OCI-LY7 (cell line): ENCODE results near the gene GNB5. TPM values are rescaled to one million over a fixed set of nuclear protein-coding genes. Genes with fewer than 3 reads are reported as not detected.

ENCODE experiments used
- BruUV-seq: library from RNA; stranded (reverse); fragments of 400-500 nt; replicated peaks from 2 replicates; lab custom pipeline; 2021; lab: Mats Ljungman, UMichigan
- CTCF ChIA-PET: fragments of 300-600 bp; sonication (Branson Sonifier 250); formaldehyde crosslinking; loops from one replicate; lab custom pipeline; 2022; ENCODE audit warnings: antibody characterized with exemption; ENCODE audit not compliant: unreplicated experiment; lab: Charles Lee
- POLR2A ChIA-PET: fragments of 300-600 bp; sonication (Branson Sonifier 250); formaldehyde crosslinking; loops from one replicate; lab custom pipeline; 2022; ENCODE audit warnings: antibody characterized with exemption; lab: Charles Lee
- DNase-seq: peaks from one replicate; pipeline ENCODE4 v3.0.0-alpha.2; 2015; ENCODE audit warnings: low spot score
- H2AFZ ChIP-seq: fragments of 200-600 bp; sonication (generic), shearing (Covaris generic); 2 replicates; pipeline ENCODE4 v1.6.1; 2014; ENCODE audit warnings: mild to moderate bottlenecking, antibody characterized with exemption, low read length, moderate library complexity
- H3K27ac ChIP-seq: fragments of 200-600 bp; sonication (generic); 2 replicates; pipeline ENCODE4 v1.5.1; 2014; ENCODE audit warnings: mixed run types, low read depth, mild to moderate bottlenecking, moderate library complexity, low read length, inconsistent platforms; ENCODE audit not compliant: poor library complexity, severe bottlenecking
- H3K36me3 ChIP-seq: fragments of 200-600 bp; sonication (generic); 2 replicates; pipeline ENCODE4 v1.6.1; 2014; ENCODE audit warnings: mild to moderate bottlenecking, antibody characterized with exemption, low read length, moderate library complexity, mixed read lengths; ENCODE audit not compliant: insufficient read depth
- H3K4me1 ChIP-seq: fragments of 200-600 bp; sonication (generic); 2 replicates; pipeline ENCODE4 v1.5.1; 2014; ENCODE audit warnings: mild to moderate bottlenecking, low read length; ENCODE audit not compliant: insufficient read depth, poor library complexity, severe bottlenecking
- H3K4me2 ChIP-seq: fragments of 200-600 bp; sonication (generic); 2 replicates; pipeline ENCODE4 v1.6.1; 2014; ENCODE audit warnings: mild to moderate bottlenecking, low read length
- H3K4me3 ChIP-seq: fragments of 200-600 bp; sonication (generic); 2 replicates; pipeline ENCODE4 v1.5.1; 2014; ENCODE audit warnings: mild to moderate bottlenecking, low read depth, low read length; ENCODE audit not compliant: poor library complexity, severe bottlenecking
- H3K79me2 ChIP-seq: fragments of 200-600 bp; sonication (generic); 2 replicates; pipeline ENCODE4 v1.6.1; 2016; ENCODE audit warnings: low read depth, mild to moderate bottlenecking, low read length, moderate library complexity, mixed read lengths; ENCODE audit not compliant: insufficient read depth
- H3K9me2 ChIP-seq: fragments of 200-600 bp; sonication (generic); 2 replicates; pipeline ENCODE4 v1.6.1; 2016; ENCODE audit warnings: mild to moderate bottlenecking, low read length, mixed read lengths; ENCODE audit not compliant: insufficient read depth
- H3K9me3 ChIP-seq: fragments of 200-600 bp; sonication (generic); 2 replicates; pipeline ENCODE4 v1.6.1; 2014; ENCODE audit warnings: mild to moderate bottlenecking, mixed run types, low read length, mixed read lengths
- H4K20me1 ChIP-seq: fragments of 200-600 bp; sonication (generic); 2 replicates; pipeline ENCODE4 v1.6.1; 2014; ENCODE audit warnings: mild to moderate bottlenecking, antibody characterized with exemption, low read length, moderate library complexity, mixed read lengths; ENCODE audit not compliant: insufficient read depth
- EZH2phosphoT487 ChIP-seq: fragments of 200-600 bp; sonication (generic); IDR thresholded peaks from 2 replicates; pipeline ENCODE4 v1.6.1; 2018; ENCODE audit warnings: low read depth, borderline replicate concordance, mild to moderate bottlenecking, mixed run types, antibody characterized with exemption, low read length, moderate library complexity, mixed read lengths
- intact Hi-C: fragments of 100-400 bp; cut with micrococcal nuclease; formaldehyde crosslinking; loops from one replicate; pipeline ENCODE4 v1.10.0; 2022; ENCODE audit not compliant: unreplicated experiment
- total RNA-seq, 2 experiments: library from RNA; depleted of rRNA in 1 of 2; stranded (reverse); fragments of >200 nt in 1 of 2; shearing (Covaris generic) in 1 of 2; gene quantifications; 2 replicates each; pipeline ENCODE4 v1.2.3, GENCODE V29; 2014 to 2022
- TF ChIP-seq, protein P1 (sequence below): fragments of 200-600 bp; sonication (generic); conservative IDR thresholded peaks from 2 replicates; pipeline ENCODE4 v1.5.1; 2014; ENCODE audit warnings: mild to moderate bottlenecking, antibody characterized with exemption, low read length, moderate library complexity, mixed read lengths

The GNB5 gene
- total RNA-seq, 2 experiments from 2014 or later = 49.0 to 53.9 TPM

DNA sequence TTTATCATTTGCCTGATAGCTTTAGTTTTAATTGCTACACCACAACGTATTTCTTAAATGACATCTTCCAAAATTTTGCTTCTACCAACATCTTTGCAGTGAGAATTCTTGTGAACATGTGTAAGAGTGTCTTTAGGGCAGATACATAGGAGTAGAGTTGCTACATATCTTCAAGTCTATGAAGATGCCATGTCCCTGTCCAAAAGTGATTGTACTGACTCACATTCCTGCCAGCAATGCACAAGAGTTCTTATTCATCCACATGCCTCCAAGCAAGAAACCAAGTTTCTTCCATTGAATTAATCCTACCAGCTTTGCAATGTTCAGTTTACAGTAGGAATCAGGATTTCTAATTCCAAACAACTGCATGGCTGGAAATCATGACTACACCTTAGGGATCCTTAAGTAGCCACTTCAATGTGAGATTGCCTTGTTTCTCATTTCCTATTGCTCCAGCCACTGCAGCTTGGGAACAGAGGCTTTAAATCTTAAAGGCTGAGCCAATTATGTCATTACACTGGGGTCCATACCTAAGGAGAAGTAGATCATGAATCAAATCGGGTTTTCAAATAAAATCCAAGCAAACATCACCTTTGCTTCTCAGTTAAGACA is 123.1 kb downstream of the GNB5 start:
- DNase-seq = no peak
- TF ChIP-seq, protein P1, sequence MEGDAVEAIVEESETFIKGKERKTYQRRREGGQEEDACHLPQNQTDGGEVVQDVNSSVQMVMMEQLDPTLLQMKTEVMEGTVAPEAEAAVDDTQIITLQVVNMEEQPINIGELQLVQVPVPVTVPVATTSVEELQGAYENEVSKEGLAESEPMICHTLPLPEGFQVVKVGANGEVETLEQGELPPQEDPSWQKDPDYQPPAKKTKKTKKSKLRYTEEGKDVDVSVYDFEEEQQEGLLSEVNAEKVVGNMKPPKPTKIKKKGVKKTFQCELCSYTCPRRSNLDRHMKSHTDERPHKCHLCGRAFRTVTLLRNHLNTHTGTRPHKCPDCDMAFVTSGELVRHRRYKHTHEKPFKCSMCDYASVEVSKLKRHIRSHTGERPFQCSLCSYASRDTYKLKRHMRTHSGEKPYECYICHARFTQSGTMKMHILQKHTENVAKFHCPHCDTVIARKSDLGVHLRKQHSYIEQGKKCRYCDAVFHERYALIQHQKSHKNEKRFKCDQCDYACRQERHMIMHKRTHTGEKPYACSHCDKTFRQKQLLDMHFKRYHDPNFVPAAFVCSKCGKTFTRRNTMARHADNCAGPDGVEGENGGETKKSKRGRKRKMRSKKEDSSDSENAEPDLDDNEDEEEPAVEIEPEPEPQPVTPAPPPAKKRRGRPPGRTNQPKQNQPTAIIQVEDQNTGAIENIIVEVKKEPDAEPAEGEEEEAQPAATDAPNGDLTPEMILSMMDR = no peak
- no peak for TF ChIP-seq EZH2phosphoT487
- intact Hi-C loops = no loop called here
- H3K9me3 ChIP-seq = no peaks in the 10 kb centered on the region
- ChIA-PET POLR2A (interaction anchor here (0.6 kb wide), 1 partner anchor 32 kb away, joined by 3 read pairs; no protein-coding TSS in a partner anchor), CTCF (no interaction called here)
- no peak overlapping the region for H3K27ac ChIP-seq
- BruUV-seq = no TSS peak
- no peaks in the 10 kb centered on the region for H3K9me2 ChIP-seq
- no peaks in the 10 kb centered on the region for H4K20me1 ChIP-seq
- H3K4me3 ChIP-seq = no peak overlapping the region
- H3K79me2 ChIP-seq = no peaks in the 10 kb centered on the region
- peaks cover 21% of the 10 kb centered on the region for H3K36me3 ChIP-seq
- no peak overlapping the region for H2AFZ ChIP-seq
- no peaks in the 10 kb centered on the region for H3K4me1 ChIP-seq
- H3K4me2 ChIP-seq = no peak overlapping the region

DNA sequence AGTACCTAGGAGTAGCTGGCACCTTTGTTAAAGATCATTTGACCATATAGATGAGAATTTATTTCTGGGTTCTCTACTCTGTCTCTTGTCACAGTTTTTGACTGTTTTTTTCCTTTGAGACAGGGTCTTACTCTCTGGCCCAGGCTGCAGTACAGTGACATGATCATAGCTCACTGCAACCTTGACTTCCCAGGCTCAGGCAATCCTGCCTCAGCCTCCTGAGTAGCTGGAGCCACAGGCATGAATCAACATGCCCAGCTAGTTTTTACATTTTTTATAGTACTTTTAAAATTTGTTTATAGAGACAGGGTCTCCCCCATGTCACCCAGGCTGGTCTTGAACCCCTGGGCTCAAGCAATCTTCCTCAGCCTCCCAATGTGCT is 123.7 kb downstream of the GNB5 start:
- Histone ChIP-seq H2AFZ (no peak overlapping the region), H3K4me2 (no peak overlapping the region), H4K20me1 (no peaks in the 10 kb centered on the region), H3K27ac (no peak overlapping the region), H3K4me3 (no peak overlapping the region), H3K4me1 (no peaks in the 10 kb centered on the region), H3K9me2 (no peaks in the 10 kb centered on the region), H3K36me3 (peaks cover 26% of the 10 kb centered on the region), H3K9me3 (no peaks in the 10 kb centered on the region), H3K79me2 (no peaks in the 10 kb centered on the region)
- ChIA-PET POLR2A (interaction anchor here (0.6 to 0.7 kb wide), 2 partner anchors 32 to 46 kb away, joined by 3 read pairs; no protein-coding TSS in a partner anchor), CTCF (no interaction called here)
- BruUV-seq = no TSS peak
- TF ChIP-seq, protein P1 = no peak
- no peak for TF ChIP-seq EZH2phosphoT487
- intact Hi-C loops = no loop called here
- DNase-seq = no peak

DNA sequence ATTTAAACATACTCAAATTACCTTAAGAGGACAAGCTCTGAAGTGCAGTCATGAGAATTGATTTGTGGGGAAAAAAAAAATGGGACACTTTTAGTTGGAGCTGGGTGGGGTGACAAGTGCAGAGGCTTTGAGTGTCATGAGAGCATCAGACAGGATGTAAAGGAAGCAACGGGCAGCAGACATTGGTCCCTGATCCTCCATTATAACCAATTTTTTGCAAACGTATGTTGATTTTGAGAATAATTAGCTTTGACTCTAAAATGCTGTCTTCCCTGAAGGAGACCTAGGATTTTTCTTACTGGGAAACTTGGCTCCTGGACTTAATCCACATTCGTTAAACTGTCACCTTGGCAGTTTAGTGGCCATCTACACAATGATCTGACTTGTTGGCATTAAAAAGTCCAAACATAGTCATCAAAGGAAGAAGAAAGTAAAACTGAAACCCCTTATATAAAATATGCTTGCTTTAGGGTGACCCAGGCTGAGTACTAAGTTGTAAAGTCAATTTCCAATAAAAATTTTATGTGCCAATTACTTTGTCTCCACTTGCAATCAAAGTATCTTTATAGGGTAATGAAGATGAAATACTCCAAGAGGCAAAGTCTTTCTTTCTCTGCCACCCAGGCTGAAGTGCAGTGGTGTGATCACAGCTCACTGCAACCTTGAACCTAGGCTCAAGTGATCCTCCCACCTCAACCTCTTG is 124.2 kb downstream of the GNB5 start:
- Histone ChIP-seq H3K79me2 (no peaks in the 10 kb centered on the region), H3K4me2 (no peak overlapping the region), H2AFZ (no peak overlapping the region), H3K4me1 (no peaks in the 10 kb centered on the region), H4K20me1 (no peaks in the 10 kb centered on the region), H3K9me3 (no peaks in the 10 kb centered on the region), H3K4me3 (no peak overlapping the region), H3K9me2 (no peaks in the 10 kb centered on the region), H3K27ac (no peak overlapping the region), H3K36me3 (peaks cover 32% of the 10 kb centered on the region)
- intact Hi-C loops = no loop called here
- no peak for DNase-seq
- no peak for TF ChIP-seq EZH2phosphoT487
- TF ChIP-seq, protein P1 = no peak
- POLR2A ChIA-PET = interaction anchor here (0.6 to 1.1 kb wide), 5 partner anchors 15 to 111 kb away, joined by 3 to 5 read pairs (median 3); no protein-coding TSS in a partner anchor
- CTCF ChIA-PET = no interaction called here
- BruUV-seq = no TSS peak
